GM19351 (cell line): ENCODE results near the gene PPL.
"Not testable (repeated sequence)": the region's sequence is repeated elsewhere in the genome, so short reads cannot be mapped to it uniquely, and the experiment has no call there.

Experiments used
- ATAC-seq: cut with Tn5 transposase; IDR thresholded peaks from one replicate; pipeline ENCODE4 v1.9.1; 2021; ENCODE audit warnings: mild to moderate bottlenecking, moderate library complexity; ENCODE audit not compliant: unreplicated experiment

Gene PPL

GRCh38 chr16:4935241-4935855, 1.6 kb downstream of the PPL start:
- ATAC-seq = no peak

- no peak for ATAC-seq
These were observed 2.4 kb downstream of the PPL start for GRCh38 chr16:4934591-4934990.

DNA sequence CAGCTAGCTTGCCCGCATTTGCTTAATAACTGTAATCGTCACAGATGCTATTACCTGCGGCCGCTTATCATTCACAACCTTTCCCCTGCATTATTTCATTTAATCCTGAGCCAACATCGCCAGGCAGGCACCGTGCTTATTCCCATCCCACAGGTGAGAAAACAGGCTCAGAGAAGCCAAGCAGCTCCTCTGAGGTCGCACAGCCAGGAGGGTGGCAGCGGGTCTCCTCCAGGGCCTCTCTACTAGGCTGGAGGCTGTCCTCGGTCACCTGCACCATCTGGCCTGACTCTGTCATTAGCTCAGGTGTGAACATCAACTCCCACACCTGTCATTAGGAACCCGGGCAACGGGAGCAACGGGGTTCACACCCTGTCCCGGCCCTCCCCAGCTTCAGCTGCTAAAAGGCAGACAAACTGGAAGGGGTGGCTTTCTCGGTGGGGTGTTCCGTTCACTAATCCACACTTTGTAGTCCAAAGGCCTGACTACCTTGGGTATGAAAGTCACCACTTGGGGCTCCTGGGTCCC, 3.0 kb downstream of the PPL start:
- no peak for ATAC-seq

DNA sequence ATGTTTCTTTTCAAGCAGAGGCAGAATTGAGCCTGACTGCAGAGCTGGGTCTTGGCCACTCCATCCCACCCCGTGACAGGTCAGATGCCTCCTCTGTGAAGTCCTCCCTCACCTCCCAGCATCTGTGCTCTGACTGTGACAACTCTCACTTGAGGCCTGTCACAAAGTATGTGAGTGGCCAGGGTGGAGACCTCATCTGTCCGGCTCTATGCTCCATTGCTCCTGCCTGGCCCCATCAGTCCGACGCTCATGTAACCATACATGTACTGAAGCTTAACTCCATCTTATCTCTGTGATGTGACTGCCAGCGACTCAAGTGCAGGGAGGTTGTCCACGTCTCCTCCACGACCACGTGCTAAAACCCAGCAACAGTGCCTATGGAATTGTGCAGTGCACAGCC, 3.5 kb downstream of the PPL start:
- no peak for ATAC-seq

- ATAC-seq = no peak
These were observed 5.6 kb downstream of the PPL start for GRCh38 chr16:4931381-4931780.

DNA sequence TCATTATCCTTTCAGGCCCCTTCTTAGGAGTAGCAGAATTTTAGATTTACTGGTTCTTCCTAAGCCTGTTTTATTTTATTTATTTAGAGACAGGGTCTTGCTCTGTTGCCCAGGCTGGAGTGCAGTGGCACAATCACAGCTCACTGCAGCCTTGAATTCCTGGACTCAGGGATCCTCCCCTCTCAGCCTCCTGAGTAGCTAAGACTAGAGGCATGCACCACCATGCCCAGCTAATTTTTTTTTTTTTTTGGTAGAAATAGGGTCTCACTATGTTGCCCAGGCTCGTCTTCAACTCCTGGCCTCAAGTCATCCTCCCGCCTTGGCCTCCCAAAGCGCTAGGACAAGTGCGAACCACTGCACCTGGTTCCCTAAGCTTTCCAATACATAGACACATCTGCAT, 7.3 kb downstream of the PPL start:
- not testable (repeated sequence) for ATAC-seq

DNA sequence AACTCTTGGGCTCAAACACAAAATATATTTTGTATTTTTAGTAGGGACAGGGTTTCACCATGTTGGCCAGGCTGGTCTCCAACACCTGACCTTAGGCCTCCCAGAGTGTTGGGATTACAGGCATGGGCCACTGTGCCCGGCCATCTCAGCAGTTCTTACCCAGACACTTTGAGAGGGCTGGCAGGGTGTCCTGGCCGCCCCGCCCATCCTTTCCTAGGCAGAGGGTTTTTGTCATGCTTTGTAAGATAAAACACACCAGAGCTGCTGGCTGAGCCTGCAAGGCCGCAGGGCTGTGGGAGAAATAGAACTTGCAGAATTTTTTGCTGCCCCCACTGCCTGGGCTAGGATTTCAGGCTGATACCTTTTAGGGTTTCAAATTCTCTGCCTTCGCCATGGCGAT, 8.7 kb downstream of the PPL start:
- ATAC-seq = no peak

- no peak for ATAC-seq
These were observed 9.3 kb downstream of the PPL start for GRCh38 chr16:4927661-4928060.

DNA sequence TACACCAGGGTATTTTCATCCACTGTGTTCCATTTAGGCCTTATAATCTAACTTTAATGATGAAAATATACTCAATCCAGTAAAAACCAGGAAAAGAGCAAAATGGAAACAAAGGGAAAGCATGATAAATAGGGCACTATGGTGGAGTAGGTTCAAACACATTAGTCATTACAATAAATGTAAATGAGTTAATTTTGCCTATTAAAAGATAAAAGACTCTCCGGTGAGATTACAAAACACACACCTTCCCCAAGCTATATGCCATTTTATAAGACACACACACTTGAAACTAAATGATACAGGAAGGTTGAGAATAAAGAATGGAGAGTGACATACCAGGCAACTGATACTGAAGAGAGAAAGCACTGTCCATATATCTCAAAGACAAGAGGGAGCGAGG, 10.0 kb downstream of the PPL start:
- no peak for ATAC-seq

DNA sequence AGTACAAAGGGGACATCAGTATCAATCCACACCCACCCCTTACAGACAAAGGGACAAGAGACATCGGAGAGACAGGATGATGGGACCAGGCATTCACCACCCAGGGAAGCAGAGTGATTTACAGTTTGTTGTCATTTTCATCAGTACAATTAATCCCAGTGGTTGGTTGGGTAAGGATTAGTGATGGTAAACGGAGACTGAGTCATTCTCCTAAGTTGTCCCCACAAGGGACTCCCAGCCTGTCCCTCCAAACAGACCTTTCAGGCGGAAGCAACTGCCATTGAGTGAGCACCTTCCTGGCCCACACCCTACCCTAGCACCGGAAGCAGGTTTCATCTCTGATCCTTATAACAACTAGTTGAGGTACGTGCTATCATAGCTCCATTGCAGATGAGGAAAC, 11.2 kb downstream of the PPL start:
- ATAC-seq = no peak

DNA sequence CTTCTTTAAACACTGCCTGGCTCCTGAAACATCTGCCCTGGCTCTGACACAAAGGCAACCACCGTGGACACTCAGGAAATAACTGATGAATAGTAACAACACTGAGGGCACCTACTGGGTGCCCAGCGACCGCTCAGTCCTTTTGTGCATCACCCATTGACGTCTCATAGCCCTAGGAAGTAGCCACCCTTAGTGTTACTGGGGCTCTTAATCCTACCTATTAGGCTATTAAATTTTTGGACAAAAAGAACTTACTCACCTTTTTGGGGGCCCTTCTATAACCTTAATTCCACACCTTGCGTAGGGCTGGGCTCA, 11.7 kb downstream of the PPL start:
- ATAC-seq = no peak

DNA sequence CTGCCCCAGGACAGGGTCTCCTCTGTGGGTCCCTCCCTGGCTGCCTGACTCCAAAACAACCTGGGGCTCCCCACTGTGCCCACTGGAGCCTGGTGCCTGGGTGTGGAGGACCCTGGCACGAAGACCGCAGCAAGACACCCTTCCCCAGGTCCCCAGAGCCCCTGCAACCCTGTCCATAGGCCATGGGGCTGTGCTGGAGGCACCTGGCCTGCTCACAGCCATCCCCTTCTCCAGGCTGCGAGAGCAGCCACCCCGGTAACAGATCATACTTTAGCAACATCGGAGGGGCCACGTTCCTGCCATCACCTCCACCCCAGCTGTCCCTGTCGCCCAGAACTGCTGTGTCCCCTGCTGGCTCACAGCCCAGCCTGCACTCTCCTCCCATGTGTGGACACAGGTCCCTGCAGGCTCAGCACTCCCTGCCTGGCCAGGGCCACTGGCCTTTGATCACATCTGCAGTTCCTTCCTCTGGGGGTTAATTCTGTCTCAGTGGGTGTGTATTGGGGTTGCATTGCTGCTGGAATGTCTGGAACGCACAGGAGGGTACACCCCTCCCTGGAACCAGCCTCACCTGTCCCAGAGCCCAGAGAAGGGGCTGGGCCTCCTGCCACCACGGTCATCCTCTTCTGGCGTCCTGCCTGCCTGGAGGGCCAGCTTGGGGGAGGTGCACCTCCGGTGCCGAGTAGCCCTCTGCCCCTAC, 12.2 kb downstream of the PPL start:
- ATAC-seq = no peak

DNA sequence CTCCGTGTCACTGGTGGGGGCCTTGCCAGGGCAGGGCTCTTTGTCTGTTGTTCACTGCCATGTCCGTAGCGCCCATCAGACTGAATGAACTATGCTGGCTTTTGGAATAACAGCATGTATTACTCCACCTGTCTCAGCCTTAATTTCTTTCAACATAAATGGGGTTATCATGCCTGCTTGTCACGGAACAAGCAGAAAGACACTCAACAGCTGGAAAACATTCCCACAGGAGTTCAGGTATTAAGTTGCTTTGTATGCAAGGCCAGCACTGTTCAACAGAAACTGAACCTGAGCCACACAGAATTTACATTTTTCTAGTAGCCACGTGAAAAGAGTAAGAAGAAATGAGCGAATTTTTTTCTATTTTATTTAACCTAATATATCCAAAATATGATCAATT, 13.1 kb downstream of the PPL start:
- no peak for ATAC-seq

DNA sequence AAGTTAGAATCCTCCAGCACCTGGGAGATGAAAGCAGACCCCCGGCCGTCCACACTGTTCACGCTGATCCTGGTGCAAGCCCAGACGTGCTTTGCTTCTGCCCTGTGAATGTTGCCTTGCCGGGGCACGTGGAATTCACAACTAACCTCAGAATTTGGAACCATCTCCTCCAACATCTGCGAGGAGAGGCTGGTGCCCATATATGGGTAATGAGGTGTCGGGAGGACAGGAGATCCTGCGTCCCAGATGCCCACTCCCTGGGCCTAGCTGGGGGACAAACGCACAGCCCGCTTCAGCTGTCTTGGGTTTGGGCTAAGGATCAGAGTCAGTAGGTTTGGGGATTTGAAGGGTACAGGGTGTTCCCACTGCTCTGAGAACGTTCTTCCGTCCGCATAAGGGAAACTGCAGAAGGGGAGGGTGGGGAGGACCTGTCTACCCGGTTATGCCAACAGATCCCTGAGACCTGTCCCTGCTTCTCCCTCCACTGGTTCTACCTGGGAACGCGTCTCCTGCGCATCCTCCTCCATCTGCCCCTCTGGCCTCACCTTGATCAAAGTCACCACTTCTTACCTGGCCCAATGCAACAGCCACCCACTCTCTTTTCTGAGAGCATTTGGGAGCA, 14.1 kb downstream of the PPL start:
- ATAC-seq = no peak

GRCh38 chr16:4920826-4921225, 16.1 kb downstream of the PPL start:
- ATAC-seq = no peak

GRCh38 chr16:4918781-4919251, 18.1 kb downstream of the PPL start:
- no peak for ATAC-seq

- no peak for ATAC-seq
These were observed 19.8 kb downstream of the PPL start for GRCh38 chr16:4917117-4917516.

DNA sequence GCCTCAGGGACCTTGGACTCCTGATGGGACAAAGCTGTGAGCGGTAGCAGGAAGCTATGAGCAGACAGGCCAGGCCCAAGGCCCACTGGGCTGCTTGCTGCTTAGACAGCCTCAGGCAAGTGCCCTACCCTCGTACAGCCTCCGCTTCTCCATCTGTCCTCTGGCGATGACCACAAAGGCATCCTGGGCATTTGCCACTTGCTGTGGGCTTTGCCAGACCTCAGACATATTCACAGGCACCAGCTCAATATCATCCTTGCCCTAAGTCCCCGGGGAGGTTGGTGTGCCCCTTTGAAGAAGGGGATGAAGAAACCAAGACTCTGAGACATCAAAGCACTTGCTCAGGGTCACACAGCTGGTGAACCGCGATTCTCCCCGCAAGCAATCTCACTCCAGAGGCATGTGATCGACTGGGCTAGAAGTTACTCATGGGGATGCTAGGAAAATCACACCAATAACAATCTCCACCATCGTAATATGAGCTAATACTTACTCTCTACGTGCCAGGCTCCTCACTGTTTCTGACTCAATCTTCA, 21.7 kb downstream of the PPL start:
- no peak for ATAC-seq

- ATAC-seq = no peak
These were observed 22.3 kb downstream of the PPL start for GRCh38 chr16:4914528-4915225.

DNA sequence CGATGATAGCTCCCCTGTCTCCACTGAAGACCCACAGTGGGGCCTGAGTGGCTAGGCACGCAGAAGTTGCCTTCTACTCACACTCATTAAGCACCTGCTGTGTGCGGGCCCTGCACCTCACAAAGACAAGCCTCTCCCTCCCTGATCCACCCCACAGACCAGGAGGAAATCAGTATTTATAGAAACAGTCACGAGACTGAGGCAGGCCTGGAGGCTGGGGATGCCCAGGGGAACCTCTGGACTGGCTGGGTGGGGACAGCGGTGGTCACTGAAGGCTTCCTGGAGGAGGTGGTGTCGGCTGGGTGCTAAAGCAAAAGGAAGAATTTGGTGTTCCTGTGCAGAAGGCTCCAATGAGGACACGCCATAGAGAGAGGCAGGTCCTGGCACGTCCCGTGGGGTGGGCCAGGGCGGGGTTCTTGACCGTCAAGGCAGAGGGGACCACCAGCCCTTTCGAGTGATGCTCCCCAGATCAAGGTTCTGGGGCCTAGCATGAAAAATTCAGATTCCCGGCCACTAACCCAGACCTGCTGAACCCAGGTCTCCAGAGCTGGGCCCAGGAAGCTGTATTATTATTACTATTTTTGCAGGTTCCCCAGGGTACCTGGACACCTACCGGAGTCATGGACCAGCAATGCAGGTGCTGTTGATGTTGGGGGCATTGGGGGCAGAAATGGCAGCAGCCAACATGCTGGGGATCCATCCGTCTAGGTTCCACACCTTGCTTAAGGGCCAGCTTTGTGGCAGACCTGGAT, 23.0 kb downstream of the PPL start:
- no peak for ATAC-seq
